ENCODE measurements around the gene HELLS. TPM values are rescaled to one million over a fixed set of nuclear protein-coding genes. Genes with fewer than 3 reads are reported as not detected.
"Not testable (repeated sequence)": the region's sequence is repeated elsewhere in the genome, so short reads cannot be mapped to it uniquely, and the experiment has no call there.

HELLS gene
- polyA plus RNA-seq, 1 donor: 63.7 TPM

- peak; percentile 14 for DNase-seq
Observed at GRCh38 chr10:94602729-94603515, 57.3 kb downstream of the HELLS start.

GRCh38 chr10:94607111-94607510, 61.5 kb downstream of the HELLS start:
- no peak for DNase-seq

DNA sequence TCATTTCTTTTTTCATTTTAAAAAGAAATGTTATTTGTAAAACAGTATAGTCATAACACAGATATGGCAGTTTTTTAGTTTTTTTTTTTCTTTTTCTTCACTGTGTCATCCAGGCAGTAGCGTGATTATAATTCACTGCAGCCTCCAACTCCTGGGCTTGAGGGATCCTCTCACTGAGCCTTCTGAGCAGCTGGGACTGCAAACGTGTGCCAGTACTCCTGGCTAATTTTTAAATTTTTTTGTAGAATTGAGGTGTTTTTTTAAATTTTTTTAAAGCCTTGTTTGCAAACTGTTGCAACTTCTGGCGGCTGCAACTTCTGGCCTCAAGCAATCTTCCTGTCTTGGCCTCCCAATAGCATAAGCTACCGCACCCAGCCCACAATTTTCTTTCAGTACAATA, 63.0 kb downstream of the HELLS start:
- DNase-seq: no peak

DNA sequence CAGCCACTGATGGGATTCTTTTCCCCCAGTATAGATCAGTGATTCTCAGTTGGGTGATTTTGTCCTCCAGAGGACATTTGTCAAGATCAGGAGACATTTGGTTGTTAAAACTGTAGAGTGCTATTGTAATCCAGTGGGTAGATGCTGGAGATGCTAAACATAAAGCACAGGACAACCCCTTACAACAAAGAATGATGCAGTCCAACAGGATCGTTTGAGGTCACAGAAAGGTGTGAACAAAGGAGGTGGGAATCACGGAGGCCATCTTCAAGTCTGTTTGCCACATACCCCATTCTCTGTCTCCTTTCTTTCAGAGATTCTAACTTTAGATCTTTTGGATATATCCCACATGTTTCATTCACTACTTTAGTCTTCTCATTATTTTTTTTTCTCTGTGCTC, 69.0 kb downstream of the HELLS start:
- DNase-seq: no peak

DNA sequence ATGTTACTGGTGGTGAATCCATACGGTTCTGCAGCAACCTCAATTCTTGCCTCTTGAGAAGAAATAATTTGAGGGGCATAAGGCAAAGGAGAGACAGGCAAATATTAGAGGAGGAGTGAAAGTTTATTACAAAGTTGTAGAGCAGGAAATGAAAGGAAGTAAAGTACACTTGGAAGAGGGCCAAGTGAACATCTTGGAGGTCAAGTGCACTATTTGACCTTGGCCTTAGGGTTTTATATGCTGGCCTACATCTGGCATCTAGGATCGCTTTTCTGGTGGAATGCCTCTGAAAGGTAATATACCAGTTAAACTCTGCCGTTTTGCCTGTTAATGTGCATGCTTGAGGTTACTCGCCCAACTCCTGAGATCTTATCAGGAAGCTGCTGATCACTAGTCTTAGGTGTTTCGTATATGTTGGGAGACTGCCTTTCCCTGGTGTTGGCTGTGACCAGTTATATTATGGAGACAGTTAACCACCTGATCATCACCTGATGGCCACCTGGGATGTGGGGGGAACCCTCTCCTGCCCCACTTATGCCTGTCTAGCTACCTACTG, 71.9 kb downstream of the HELLS start:
- no peak for DNase-seq

- no peak for DNase-seq
Observed at GRCh38 chr10:94622666-94623205, 77.1 kb downstream of the HELLS start.

DNA sequence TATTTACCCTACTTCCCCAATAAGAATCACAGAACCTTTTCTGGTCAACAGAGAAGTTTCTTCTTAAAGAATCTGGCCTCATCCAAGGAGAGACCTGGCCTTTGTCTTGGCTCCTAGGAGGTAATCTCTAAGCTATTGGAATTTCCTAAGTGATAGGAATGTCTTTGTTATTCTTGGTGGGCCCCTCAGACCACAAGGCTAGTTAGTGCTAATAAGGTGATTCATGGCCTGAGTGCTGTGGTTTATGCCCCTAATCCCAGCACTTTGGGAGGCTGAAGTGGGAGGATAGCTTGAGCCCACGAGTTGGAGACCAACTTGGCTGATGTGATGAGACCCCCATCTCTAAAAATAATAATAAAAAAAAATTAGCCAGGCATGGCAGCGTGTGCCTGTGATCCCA, 78.0 kb downstream of the HELLS start:
- no peak for DNase-seq

DNA sequence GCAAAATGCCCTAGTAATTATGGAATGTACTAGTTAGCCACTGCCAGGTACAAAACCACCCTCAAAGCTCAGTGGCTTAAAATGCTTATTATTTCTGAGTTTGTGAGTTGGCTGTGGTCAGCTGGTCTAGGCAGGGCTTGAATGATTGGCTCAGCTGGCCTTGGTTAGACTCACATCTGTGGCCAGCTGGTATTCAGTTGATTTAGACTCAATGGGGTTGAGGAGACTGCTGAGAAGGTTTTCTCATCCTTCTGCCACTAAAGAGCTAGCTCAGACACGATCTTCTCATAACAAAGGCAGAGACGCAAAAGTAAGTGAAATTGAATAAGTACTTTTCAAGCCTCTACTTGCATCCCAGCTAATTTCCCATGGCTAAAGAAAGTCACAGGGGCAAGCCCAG, 80.9 kb downstream of the HELLS start:
- no peak for DNase-seq

DNA sequence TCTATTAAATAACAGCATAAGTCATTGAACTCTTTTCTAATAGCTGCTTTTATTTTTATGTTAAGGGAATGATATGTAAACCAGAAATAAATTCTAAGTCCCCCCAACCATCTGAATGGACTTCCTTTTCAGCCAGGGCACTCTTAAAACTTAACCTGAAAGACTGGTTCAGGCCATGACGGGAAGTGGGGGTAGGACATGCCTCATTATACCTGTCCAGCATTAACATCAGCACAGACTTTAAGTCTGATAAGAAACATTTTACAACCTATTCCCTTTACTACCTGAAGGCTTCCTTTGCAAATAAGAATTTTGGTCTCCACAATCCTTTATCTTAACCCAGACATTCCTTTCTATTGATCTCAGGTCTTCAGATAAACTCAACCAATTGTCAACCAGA, 81.9 kb downstream of the HELLS start:
- DNase-seq: no peak

DNA sequence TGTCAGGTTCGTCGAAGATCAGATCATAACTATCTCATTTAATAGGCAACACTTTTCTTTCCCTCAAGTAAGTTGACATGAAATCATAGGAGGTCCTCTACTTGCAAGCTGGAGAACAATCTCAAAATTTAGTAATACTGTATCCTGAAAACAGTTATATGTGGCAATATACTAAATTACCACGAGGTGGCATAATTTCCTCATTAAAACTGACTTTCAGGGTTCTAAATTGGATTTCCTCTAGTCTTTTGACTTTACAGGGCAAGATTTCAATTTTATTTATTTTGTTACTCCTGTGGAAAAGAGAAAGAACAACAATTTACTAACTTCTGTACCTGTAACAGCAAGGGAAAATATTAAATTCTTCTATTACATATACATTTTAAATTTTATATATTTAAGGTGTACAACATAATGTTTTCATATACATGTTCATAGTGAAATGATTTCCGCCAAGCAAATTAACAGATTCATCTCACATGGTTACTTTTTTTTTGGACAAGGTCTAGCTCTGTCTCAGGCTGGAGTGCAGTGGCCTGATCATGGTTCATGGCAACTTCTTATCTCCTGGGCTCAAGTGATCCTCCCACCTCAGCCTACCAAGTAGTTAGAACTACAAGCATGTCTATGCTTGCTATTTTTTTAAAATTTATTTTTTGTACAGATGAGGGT, 84.6 kb downstream of the HELLS start:
- DNase-seq: peak; percentile 46

DNA sequence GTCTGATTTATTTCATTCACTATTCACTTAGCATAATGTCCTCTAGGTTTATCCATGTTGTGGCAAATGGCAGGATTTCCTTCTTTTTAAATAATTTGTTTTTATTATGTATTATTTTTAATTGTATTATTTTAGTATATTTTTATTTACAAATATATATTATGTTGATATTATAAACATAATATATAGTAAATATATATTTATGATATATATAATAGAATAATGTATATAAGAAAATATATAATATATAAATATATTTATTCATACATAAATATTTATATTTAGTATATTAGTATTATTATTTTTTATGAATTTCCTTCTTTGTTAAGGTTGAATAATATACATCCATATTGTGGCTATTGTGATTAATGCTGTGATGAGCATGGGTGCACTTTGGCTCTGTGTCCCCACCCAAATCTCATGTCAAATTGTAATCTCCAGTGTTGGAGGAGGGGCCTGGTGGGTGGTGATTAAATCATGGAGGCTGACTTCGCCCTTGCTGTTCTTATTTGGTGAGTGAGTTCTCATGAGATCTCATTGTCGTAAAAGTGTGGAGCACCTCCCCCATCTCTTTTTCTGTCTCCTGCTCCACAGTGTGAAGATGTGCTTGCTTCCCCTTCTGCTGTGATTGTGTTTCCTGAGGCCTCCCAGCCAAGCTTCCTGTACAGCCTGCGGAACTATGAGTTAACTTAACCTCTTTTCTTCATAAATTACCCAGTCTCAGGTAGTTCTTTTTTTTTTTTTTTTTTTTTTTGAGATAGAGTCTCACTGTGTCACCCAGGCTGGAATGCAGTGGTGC, 85.7 kb downstream of the HELLS start:
- no peak for DNase-seq

- no peak for DNase-seq
Observed at GRCh38 chr10:94632954-94633353, 87.4 kb downstream of the HELLS start.

DNA sequence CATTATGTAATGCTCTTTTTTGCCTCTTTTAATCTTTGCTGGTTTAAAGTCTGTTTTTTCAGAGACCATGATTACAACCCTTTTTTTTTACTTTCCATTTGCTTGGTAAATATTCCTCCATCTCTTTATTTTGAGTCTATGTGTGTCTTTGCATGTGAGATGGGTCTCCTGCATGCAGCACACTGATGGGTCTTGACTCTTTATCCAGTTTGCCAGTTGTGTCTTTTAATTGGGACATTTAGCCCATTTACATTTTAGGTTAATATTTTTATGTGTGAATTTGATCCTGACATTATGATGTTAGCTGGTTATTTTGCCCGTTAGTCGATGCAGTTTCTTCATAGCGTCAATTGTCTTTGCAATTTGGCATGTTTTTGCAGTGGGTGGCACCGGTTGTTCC, 92.5 kb downstream of the HELLS start:
- not testable (repeated sequence) for DNase-seq

DNA sequence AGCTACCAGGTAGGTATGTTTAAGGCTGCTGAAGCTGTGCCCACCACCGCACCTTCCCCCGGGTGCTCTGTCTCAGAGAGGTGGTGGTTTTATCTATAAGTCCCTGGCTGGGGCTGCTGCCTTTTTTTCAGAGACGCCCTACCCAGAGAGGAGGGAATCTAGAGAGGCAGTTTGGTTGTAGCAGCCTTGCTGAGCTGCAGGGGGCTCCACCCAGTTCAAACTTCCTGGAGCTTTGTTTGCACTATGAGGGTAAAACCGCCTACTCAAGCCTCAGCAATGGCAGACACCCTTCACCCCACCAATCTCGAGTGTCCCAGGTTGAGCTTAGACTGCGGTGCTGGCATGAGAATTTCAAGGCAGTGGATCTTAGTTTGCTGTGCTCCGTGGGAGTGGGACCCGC, 94.3 kb downstream of the HELLS start:
- DNase-seq: no peak

DNA sequence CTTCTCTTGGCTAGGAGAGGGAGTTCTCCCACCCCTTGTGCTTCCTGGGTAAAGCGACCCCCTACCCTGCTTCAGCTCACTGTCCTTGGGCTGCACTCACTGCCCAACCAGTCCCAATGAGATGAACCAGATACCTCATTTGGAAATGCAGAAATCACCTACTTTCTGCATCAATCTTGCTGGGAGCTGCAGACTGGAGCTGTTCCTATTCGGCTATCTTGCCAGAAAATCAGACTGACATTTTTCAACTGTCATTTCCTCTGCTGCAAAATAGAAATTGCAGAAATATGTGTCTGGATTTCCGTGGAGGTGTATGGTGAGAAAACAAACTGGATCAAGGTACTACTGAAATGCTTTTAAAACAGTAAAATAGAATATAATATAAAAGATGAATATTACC, 95.0 kb downstream of the HELLS start:
- DNase-seq: no peak

GRCh38 chr10:94641480-94641879, 95.9 kb downstream of the HELLS start:
- no peak for DNase-seq

DNA sequence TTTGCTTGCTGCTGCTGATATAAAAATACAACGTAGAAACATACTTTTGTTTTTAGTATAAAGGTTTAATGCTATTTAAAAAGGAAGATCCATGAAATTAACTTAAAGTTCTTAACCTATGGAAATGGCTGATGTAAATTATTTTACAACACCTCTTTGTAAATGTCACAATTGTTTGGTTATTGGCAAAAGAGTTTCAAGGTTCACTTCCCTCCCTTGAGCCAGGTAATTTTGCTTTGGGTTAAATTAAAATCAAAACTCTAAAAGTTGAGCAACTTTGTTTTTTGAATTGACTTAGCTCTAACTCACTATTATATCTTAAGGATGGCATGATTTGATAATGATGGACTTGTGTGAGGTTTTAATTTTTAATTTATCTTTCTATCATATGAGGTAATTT, 98.8 kb downstream of the HELLS start:
- no peak for DNase-seq

- DNase-seq: no peak
Observed at GRCh38 chr10:94645285-94645684, 99.7 kb downstream of the HELLS start.

Measured in left kidney (tissue), 2 donors.